ENCODE data around the gene SULT1C2.

The SULT1C2 gene

DNA sequence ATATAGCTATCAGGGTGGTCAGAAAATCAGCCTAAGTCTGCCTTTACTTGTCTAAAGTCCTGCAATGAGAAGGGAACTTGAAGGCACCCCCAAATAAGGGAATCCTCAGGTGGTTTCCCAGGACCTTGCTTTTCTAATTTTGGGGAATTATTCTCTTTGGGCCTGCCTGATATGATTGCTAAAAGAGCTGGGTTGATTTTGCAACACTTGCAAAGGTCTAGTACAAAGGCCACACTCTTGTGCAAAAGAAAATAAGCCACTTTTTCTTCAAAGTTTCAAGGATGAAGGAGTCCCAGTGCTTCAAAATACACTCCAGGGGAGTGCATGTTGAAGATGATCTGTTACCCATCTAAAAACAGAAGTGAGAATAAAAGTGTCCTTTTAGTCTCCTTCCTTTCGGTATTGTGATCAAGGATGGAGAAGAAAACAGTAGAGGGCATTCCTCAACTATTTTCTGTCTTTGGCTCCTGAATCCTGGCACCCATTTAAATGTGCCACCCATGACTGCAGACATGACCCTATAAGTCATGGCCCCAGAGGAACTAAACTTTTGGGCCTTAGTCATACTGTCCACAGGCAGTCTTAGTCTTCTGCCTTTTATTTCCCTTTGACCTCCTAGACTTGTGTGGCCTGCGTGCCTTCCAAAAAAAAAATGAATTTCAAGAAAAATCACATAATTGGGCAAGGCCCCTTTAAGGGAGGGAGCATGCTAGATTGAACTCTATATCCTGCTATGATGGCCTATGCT lies 43.9 kb upstream of the SULT1C2 start:
- H3F3A ChIP-seq (ENCODE audit: control insufficient read depth, insufficient read depth), result no peaks in the 10 kb centered on the region
- no peak overlapping the region for H3K4me2 ChIP-seq (ENCODE audit: low read length)
- no peaks in the 10 kb centered on the region for H3K27me3 ChIP-seq (ENCODE audit: control insufficient read depth, low read length)
- no peak overlapping the region for H3K27ac ChIP-seq (ENCODE audit: low read depth, low read length)
- no peak overlapping the region for H3K4me3 ChIP-seq (ENCODE audit: low read length)
- H3K79me2 ChIP-seq (ENCODE audit: control insufficient read depth, low read length), result no peaks in the 10 kb centered on the region
- H3K9me3 ChIP-seq (ENCODE audit: control insufficient read depth, insufficient read depth, low read length), result no peaks in the 10 kb centered on the region
- no peaks in the 10 kb centered on the region for H3K36me3 ChIP-seq (ENCODE audit: control insufficient read depth, low read length)
- TF ChIP-seq, protein P1, sequence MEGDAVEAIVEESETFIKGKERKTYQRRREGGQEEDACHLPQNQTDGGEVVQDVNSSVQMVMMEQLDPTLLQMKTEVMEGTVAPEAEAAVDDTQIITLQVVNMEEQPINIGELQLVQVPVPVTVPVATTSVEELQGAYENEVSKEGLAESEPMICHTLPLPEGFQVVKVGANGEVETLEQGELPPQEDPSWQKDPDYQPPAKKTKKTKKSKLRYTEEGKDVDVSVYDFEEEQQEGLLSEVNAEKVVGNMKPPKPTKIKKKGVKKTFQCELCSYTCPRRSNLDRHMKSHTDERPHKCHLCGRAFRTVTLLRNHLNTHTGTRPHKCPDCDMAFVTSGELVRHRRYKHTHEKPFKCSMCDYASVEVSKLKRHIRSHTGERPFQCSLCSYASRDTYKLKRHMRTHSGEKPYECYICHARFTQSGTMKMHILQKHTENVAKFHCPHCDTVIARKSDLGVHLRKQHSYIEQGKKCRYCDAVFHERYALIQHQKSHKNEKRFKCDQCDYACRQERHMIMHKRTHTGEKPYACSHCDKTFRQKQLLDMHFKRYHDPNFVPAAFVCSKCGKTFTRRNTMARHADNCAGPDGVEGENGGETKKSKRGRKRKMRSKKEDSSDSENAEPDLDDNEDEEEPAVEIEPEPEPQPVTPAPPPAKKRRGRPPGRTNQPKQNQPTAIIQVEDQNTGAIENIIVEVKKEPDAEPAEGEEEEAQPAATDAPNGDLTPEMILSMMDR (IDR thresholded peaks at IDR 0.05; ENCODE audit: low read depth, low read length, poor library complexity, severe bottlenecking), result no peak
- no peak for TF ChIP-seq EZH2phosphoT487 (IDR thresholded peaks at IDR 0.05; ENCODE audit: borderline replicate concordance, low read length)
- no peaks in the 10 kb centered on the region for H3K4me1 ChIP-seq (ENCODE audit: control insufficient read depth, low read length)
- no peaks in the 10 kb centered on the region for H3K9me2 ChIP-seq (replicated peaks; ENCODE audit: control insufficient read depth, low read length)
- H4K20me1 ChIP-seq (ENCODE audit: control insufficient read depth, insufficient read depth, low read depth, low read length), result no peaks in the 10 kb centered on the region

DNA sequence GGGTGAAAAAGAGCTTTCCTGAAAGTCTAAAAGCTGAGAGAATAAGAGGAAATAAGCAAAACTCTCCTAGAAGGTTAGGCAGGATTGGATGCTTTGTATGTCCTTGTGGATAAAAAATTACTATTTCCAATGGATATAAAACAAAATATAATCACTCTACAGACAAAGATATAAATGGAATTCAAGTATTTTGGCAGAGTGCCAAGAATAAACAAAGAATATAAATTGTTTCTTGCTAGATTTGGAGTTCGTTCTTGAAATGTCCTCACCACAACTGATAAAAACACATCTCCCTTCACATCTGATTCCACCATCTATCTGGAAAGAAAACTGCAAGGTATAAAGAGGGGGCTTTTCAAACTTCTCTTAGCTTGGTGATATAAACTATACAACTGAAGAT lies 35.6 kb upstream of the SULT1C2 start:
- H3K9me2 ChIP-seq (replicated peaks; ENCODE audit: control insufficient read depth, low read length), result no peaks in the 10 kb centered on the region
- H3K27ac ChIP-seq (ENCODE audit: low read depth, low read length), result no peak overlapping the region
- no peaks in the 10 kb centered on the region for H3K79me2 ChIP-seq (ENCODE audit: control insufficient read depth, low read length)
- H3K27me3 ChIP-seq (ENCODE audit: control insufficient read depth, low read length), result no peaks in the 10 kb centered on the region
- no peaks in the 10 kb centered on the region for H4K20me1 ChIP-seq (ENCODE audit: control insufficient read depth, insufficient read depth, low read depth, low read length)
- no peaks in the 10 kb centered on the region for H3K36me3 ChIP-seq (ENCODE audit: control insufficient read depth, low read length)
- H3K4me1 ChIP-seq (ENCODE audit: control insufficient read depth, low read length), result no peaks in the 10 kb centered on the region
- H3K4me3 ChIP-seq (ENCODE audit: low read length), result no peak overlapping the region
- no peak overlapping the region for H3K4me2 ChIP-seq (ENCODE audit: low read length)
- H3K9me3 ChIP-seq (ENCODE audit: control insufficient read depth, insufficient read depth, low read length), result no peaks in the 10 kb centered on the region
- TF ChIP-seq, protein P1 (IDR thresholded peaks at IDR 0.05; ENCODE audit: low read depth, low read length, poor library complexity, severe bottlenecking), result no peak
- no peak for TF ChIP-seq EZH2phosphoT487 (IDR thresholded peaks at IDR 0.05; ENCODE audit: borderline replicate concordance, low read length)
- no peaks in the 10 kb centered on the region for H3F3A ChIP-seq (ENCODE audit: control insufficient read depth, insufficient read depth)

DNA sequence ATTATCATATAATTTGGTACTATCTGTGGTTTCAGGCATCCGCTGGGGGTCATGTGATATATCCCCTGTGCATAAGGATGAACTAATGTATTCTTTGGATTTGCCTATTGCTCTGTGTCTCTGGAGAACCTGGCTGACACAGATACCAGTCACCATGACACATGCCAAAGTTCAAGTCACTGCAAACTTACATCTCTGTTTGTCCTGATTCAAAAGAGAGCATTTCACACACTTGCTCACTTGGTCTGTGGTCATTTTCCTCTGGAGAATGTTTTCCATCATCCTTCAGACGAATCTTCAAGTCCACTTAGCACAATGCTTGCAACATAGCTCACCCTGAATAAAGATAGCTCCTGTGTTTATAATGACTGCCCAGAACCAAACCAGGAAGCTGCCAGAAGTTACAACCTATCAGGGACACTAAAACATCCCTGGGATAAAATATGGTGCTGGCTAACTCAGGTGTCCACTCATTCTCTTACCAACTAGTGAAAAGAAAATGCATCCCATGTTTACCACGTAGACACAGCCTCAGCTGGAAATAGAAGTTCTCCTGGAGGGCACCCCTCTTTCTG lies 30.9 kb upstream of the SULT1C2 start:
- H3K4me1 ChIP-seq (ENCODE audit: control insufficient read depth, low read length), result no peaks in the 10 kb centered on the region
- no peaks in the 10 kb centered on the region for H3K9me3 ChIP-seq (ENCODE audit: control insufficient read depth, insufficient read depth, low read length)
- TF ChIP-seq EZH2phosphoT487 (IDR thresholded peaks at IDR 0.05; ENCODE audit: borderline replicate concordance, low read length), result no peak
- TF ChIP-seq, protein P1 (IDR thresholded peaks at IDR 0.05; ENCODE audit: low read depth, low read length, poor library complexity, severe bottlenecking), result no peak
- no peaks in the 10 kb centered on the region for H4K20me1 ChIP-seq (ENCODE audit: control insufficient read depth, insufficient read depth, low read depth, low read length)
- H3K27ac ChIP-seq (ENCODE audit: low read depth, low read length), result no peak overlapping the region
- no peaks in the 10 kb centered on the region for H3F3A ChIP-seq (ENCODE audit: control insufficient read depth, insufficient read depth)
- no peaks in the 10 kb centered on the region for H3K36me3 ChIP-seq (ENCODE audit: control insufficient read depth, low read length)
- no peaks in the 10 kb centered on the region for H3K27me3 ChIP-seq (ENCODE audit: control insufficient read depth, low read length)
- no peak overlapping the region for H3K4me2 ChIP-seq (ENCODE audit: low read length)
- H3K9me2 ChIP-seq (replicated peaks; ENCODE audit: control insufficient read depth, low read length), result no peaks in the 10 kb centered on the region
- H3K4me3 ChIP-seq (ENCODE audit: low read length), result no peak overlapping the region
- no peaks in the 10 kb centered on the region for H3K79me2 ChIP-seq (ENCODE audit: control insufficient read depth, low read length)
